OCI-LY7 (cell line): ENCODE measurements around the gene WFDC10A.

Experiments used
- CTCF ChIP-seq: fragments of 200-600 bp; sonication (generic); conservative IDR thresholded peaks from 2 replicates; pipeline ENCODE4 v1.5.1; 2014; ENCODE audit warnings: mild to moderate bottlenecking, antibody characterized with exemption, low read length, moderate library complexity, mixed read lengths
- EZH2phosphoT487 ChIP-seq: fragments of 200-600 bp; sonication (generic); IDR thresholded peaks from 2 replicates; pipeline ENCODE4 v1.6.1; 2018; ENCODE audit warnings: low read depth, borderline replicate concordance, mild to moderate bottlenecking, mixed run types, antibody characterized with exemption, low read length, moderate library complexity, mixed read lengths

GRCh38 chr20:45679650-45680049 is 50.1 kb downstream of the WFDC10A start:
- TF ChIP-seq CTCF (no peak), EZH2phosphoT487 (no peak)
